CD4-positive, alpha-beta T cell (primary cell): ENCODE data around the gene ATP6V0A4. TPM values are rescaled to one million over a fixed set of nuclear protein-coding genes. Genes with fewer than 3 reads are reported as not detected.

Source experiments
- ATAC-seq: fragments of 200-7000 bp; cut with Tn5 transposase; one replicate; pipeline ENCODE4 v1.10.0; 2022; ENCODE audit warnings: mild to moderate bottlenecking; ENCODE audit not compliant: poor library complexity
- CTCF ChIA-PET: fragments of 350-600 bp; sonication (Branson Sonifier 250); formaldehyde crosslinking; loops from one replicate; lab custom pipeline; 2021; ENCODE audit warnings: antibody characterized with exemption, inconsistent platforms; lab: Charles Lee
- POLR2A ChIA-PET: fragments of 350-600 bp; sonication (Branson Sonifier 250); formaldehyde crosslinking; loops from one replicate; lab custom pipeline; 2021; ENCODE audit warnings: antibody characterized with exemption, inconsistent platforms; lab: Charles Lee
- DNase-seq, 14 experiments: peaks; one replicate each; pipeline ENCODE4 v3.0.0-alpha.2; 2013 to 2020; ENCODE audit warnings: mixed read lengths in 2 of 14
- H3K27ac ChIP-seq, 2 donors: one replicate each; pipeline versions ENCODE4 v1.5.1 to v1.7.0; 2013; ENCODE audit warnings: low read length in 2 of 2, low read depth in 1 of 2, mild to moderate bottlenecking in 1 of 2
- H3K27me3 ChIP-seq, 2 experiments: 1 replicate in 1 of 2; 2 replicates in 1 of 2; pipeline versions ENCODE4 v1.6.1 to v1.7.0; 2013; ENCODE audit warnings: low read length in 2 of 2, control low read depth in 1 of 2, mild to moderate bottlenecking in 1 of 2, moderate library complexity in 1 of 2; ENCODE audit not compliant: insufficient read depth in 2 of 2, control insufficient read depth in 1 of 2
- H3K36me3 ChIP-seq: one replicate; pipeline ENCODE4 v1.6.1; 2013; ENCODE audit warnings: low read length, control low read depth; ENCODE audit not compliant: insufficient read depth
- H3K4me1 ChIP-seq: one replicate; pipeline ENCODE4 v1.6.1; 2013; ENCODE audit warnings: low read length, control low read depth; ENCODE audit not compliant: insufficient read depth
- H3K4me3 ChIP-seq: one replicate; pipeline ENCODE4 v1.5.1; 2013; ENCODE audit warnings: mild to moderate bottlenecking, low read length, moderate library complexity
- H3K9me3 ChIP-seq, 2 experiments: 1 replicate in 1 of 2; 2 replicates in 1 of 2; pipeline versions ENCODE4 v1.6.1 to v1.7.0; 2013; ENCODE audit warnings: low read length in 2 of 2, mild to moderate bottlenecking in 2 of 2, control low read depth in 1 of 2, moderate library complexity in 1 of 2; ENCODE audit not compliant: control insufficient read depth in 1 of 2, insufficient read depth in 1 of 2
- H3K27ac Mint-ChIP-seq: one replicate; pipeline ENCODE4 v1.8.0; 2020; ENCODE audit warnings: mixed read lengths
- H3K27me3 Mint-ChIP-seq: one replicate; pipeline ENCODE4 v1.8.0; 2021; ENCODE audit warnings: mixed read lengths
- H3K36me3 Mint-ChIP-seq: one replicate; pipeline ENCODE4 v1.8.0; 2021; ENCODE audit warnings: low read depth, mixed read lengths
- H3K4me1 Mint-ChIP-seq: one replicate; pipeline ENCODE4 v1.8.0; 2021; ENCODE audit warnings: low read depth, mixed read lengths
- H3K4me3 Mint-ChIP-seq: one replicate; pipeline ENCODE4 v1.8.0; 2020; ENCODE audit warnings: mild to moderate bottlenecking, mixed read lengths
- H3K9me3 Mint-ChIP-seq: one replicate; pipeline ENCODE4 v1.8.0; 2020; ENCODE audit warnings: mixed read lengths
- intact Hi-C, 2 experiments: fragments of 100-400 bp; cut with DNase I in 1 of 2; cut with micrococcal nuclease in 1 of 2; formaldehyde crosslinking; loops; one replicate each; pipeline versions ENCODE4 v1.15.1 to v1.9.0; 2023 to 2025; cut with DNase I, micrococcal nuclease
- total RNA-seq, 174 experiments: library from RNA in 2 of 174; stranded (reverse) in 2 of 174; gene quantifications; one replicate each; pipeline ENCODE4 v1.2.3 and lab custom pipeline; 2021 to 2026
- TF ChIP-seq, protein P1 (sequence below): fragments of 200-600 bp; IDR thresholded peaks from one replicate; pipeline ENCODE4 v1.8.0; 2022; ENCODE audit warnings: antibody characterized with exemption, mild to moderate bottlenecking

The ATP6V0A4 gene
- total RNA-seq, 2 experiments from 2014 or later: not detected

DNA sequence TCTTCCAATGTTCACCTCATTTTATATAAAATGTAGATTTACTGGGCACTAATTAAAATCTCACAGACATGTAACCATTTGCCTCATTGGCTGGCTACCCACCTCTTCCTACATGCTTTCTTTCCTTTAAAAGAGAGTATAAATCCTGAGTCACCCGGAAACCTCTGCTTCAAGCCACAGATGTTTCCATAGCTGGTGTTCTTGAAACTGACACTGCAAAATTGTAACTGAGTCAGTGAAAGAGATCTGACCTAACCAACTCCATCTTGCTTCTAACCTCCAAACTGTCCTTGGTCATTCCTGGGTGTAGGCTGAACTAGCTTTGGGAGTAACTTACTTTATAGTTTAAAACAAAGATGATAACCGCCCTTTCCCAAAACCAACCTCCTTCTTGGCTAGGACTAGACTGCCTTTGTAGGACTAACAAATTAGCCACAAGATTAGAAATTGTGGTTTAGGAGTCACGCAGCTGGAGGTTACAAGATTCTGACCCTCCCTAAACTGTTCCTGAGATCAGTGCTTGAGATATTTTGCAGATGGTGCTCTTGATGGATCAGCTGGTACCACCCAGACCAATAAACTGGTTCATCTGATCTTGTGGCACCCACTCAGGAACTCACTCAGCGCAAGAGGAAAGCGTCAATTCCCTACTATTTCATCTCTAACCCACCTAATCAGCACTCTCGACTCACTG is 130.3 kb downstream of the ATP6V0A4 start:
- Histone ChIP-seq H3K27me3 (peaks cover 2 to 8% of the 10 kb centered on the region in 2 experiments), H3K4me1 (peaks cover 5% of the 10 kb centered on the region), H3K27ac (no peak overlapping the region), H3K36me3 (no peaks in the 10 kb centered on the region), H3K9me3 (peaks cover 0 to 7% of the 10 kb centered on the region in 2 experiments), H3K4me3 (no peak overlapping the region)
- no peak overlapping the region for H3K27ac Mint-ChIP-seq
- H3K36me3 Mint-ChIP-seq: no peaks in the 10 kb centered on the region
- peaks cover 10% of the 10 kb centered on the region for H3K4me1 Mint-ChIP-seq
- H3K4me3 Mint-ChIP-seq: no peak overlapping the region
- CTCF ChIA-PET: no interaction called here
- intact Hi-C loops: no loop called here
- DNase-seq (no peak), ATAC-seq (no peak)
- peaks cover 18% of the 10 kb centered on the region for H3K27me3 Mint-ChIP-seq
- TF ChIP-seq, protein P1, sequence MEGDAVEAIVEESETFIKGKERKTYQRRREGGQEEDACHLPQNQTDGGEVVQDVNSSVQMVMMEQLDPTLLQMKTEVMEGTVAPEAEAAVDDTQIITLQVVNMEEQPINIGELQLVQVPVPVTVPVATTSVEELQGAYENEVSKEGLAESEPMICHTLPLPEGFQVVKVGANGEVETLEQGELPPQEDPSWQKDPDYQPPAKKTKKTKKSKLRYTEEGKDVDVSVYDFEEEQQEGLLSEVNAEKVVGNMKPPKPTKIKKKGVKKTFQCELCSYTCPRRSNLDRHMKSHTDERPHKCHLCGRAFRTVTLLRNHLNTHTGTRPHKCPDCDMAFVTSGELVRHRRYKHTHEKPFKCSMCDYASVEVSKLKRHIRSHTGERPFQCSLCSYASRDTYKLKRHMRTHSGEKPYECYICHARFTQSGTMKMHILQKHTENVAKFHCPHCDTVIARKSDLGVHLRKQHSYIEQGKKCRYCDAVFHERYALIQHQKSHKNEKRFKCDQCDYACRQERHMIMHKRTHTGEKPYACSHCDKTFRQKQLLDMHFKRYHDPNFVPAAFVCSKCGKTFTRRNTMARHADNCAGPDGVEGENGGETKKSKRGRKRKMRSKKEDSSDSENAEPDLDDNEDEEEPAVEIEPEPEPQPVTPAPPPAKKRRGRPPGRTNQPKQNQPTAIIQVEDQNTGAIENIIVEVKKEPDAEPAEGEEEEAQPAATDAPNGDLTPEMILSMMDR: no peak
- no peaks in the 10 kb centered on the region for H3K9me3 Mint-ChIP-seq
- POLR2A ChIA-PET: no interaction called here

DNA sequence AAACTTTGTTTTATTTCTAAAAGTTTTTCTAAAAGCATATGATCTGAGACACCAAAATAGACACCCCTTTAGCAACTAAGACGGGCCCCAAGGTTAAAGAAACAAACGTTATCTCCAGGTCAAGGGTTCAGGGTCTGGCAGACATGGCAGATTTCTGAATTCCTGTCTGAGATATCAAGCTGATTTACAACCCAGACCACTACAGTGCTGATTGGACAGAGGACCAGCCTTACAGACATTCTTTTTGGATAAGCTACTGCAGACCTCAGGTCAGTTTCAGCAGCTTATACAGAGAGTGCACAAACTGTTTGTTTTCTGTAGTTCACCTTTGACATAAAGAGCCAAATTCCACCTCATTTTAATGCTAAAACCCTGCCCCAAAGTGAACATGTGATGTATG is 131.6 kb downstream of the ATP6V0A4 start:
- ATAC-seq (no peak), DNase-seq (no peak)
- TF ChIP-seq, protein P1: no peak
- H3K27me3 Mint-ChIP-seq: peaks cover 18% of the 10 kb centered on the region
- intact Hi-C loops: no loop called here
- Histone ChIP-seq H3K4me1 (peaks cover 5% of the 10 kb centered on the region), H3K27me3 (peaks cover 2 to 8% of the 10 kb centered on the region in 2 experiments), H3K9me3 (peaks cover 0 to 7% of the 10 kb centered on the region in 2 experiments), H3K36me3 (no peaks in the 10 kb centered on the region), H3K4me3 (no peak overlapping the region), H3K27ac (no peak overlapping the region)
- no peaks in the 10 kb centered on the region for H3K36me3 Mint-ChIP-seq
- H3K4me1 Mint-ChIP-seq: peaks cover 10% of the 10 kb centered on the region
- no peaks in the 10 kb centered on the region for H3K9me3 Mint-ChIP-seq
- POLR2A ChIA-PET: no interaction called here
- H3K4me3 Mint-ChIP-seq: no peak overlapping the region
- no peak overlapping the region for H3K27ac Mint-ChIP-seq
- CTCF ChIA-PET: interaction anchor here (1.4 kb wide), 1 partner anchor 11 kb away, joined by 6 read pairs; no protein-coding TSS in a partner anchor

GRCh38 chr7:138665669-138666140 is 132.3 kb downstream of the ATP6V0A4 start:
- H3K36me3 ChIP-seq: no peaks in the 10 kb centered on the region
- peaks cover 10% of the 10 kb centered on the region for H3K4me1 Mint-ChIP-seq
- H3K27ac Mint-ChIP-seq: no peak overlapping the region
- ChIA-PET CTCF (interaction anchor here (1.4 kb wide), 1 partner anchor 11 kb away, joined by 6 read pairs; no protein-coding TSS in a partner anchor), POLR2A (no interaction called here)
- peaks cover 5% of the 10 kb centered on the region for H3K4me1 ChIP-seq
- intact Hi-C loops: no loop called here
- ATAC-seq (no peak), DNase-seq (no peak)
- peaks cover 2 to 8% of the 10 kb centered on the region in 2 experiments for H3K27me3 ChIP-seq
- no peak overlapping the region for H3K4me3 ChIP-seq
- no peaks in the 10 kb centered on the region for H3K9me3 Mint-ChIP-seq
- no peaks in the 10 kb centered on the region for H3K36me3 Mint-ChIP-seq
- TF ChIP-seq, protein P1: no peak
- H3K27ac ChIP-seq: no peak overlapping the region
- H3K4me3 Mint-ChIP-seq: no peak overlapping the region
- peaks cover 0 to 7% of the 10 kb centered on the region in 2 experiments for H3K9me3 ChIP-seq
- H3K27me3 Mint-ChIP-seq: peaks cover 18% of the 10 kb centered on the region
